ENCODE measurements around the gene MAST1.

GRCh38 chr19:12790628-12791344, 47.5 kb upstream of the MAST1 start:
- TF ChIP-seq EZH2 (IDR thresholded peaks at IDR 0.05) (no peak), POLR2AphosphoS5 (IDR thresholded peaks at IDR 0.05; ENCODE audit: borderline replicate concordance, low read depth, low read length) (no peak)
